Measurements from ENCODE around the gene SHB. TPM values are rescaled to one million over a fixed set of nuclear protein-coding genes. Genes with fewer than 3 reads are reported as not detected.

Gene SHB
- total and polyA plus RNA-seq, 8 donors, result 16.1 to 26.8 (median 21.9) TPM

DNA sequence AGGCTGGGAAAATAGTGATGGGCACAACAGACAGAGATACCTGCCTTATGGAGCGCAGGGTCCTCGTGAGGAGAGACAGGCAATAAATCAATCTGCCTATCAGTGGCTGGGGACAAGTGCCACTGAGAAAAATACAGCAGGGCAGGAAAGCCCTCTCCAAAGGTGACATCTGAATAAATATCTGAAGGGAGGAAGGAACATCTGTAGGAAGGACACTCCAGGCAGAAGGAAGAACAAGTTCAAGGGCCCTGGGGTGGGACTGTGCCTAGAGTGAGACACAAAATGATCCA is 111.4 kb downstream of the SHB start:
- ATAC-seq (no peak), DNase-seq (no peak)
- Histone ChIP-seq H3K27me3 (no peaks in the 10 kb centered on the region), H3K27ac (no peak overlapping the region), H3K9me3 (no peaks in the 10 kb centered on the region), H3K36me3 (peaks cover 0 to 15% of the 10 kb centered on the region in 2 donors), H3K4me3 (no peak overlapping the region), H3K4me1 (peaks cover 0 to 23% of the 10 kb centered on the region in 2 donors)
- TF ChIP-seq, protein P1, sequence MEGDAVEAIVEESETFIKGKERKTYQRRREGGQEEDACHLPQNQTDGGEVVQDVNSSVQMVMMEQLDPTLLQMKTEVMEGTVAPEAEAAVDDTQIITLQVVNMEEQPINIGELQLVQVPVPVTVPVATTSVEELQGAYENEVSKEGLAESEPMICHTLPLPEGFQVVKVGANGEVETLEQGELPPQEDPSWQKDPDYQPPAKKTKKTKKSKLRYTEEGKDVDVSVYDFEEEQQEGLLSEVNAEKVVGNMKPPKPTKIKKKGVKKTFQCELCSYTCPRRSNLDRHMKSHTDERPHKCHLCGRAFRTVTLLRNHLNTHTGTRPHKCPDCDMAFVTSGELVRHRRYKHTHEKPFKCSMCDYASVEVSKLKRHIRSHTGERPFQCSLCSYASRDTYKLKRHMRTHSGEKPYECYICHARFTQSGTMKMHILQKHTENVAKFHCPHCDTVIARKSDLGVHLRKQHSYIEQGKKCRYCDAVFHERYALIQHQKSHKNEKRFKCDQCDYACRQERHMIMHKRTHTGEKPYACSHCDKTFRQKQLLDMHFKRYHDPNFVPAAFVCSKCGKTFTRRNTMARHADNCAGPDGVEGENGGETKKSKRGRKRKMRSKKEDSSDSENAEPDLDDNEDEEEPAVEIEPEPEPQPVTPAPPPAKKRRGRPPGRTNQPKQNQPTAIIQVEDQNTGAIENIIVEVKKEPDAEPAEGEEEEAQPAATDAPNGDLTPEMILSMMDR (IDR thresholded peaks at IDR 0.05), result no peak
- intact Hi-C loops (cut with DNase I), result no loop called here

DNA sequence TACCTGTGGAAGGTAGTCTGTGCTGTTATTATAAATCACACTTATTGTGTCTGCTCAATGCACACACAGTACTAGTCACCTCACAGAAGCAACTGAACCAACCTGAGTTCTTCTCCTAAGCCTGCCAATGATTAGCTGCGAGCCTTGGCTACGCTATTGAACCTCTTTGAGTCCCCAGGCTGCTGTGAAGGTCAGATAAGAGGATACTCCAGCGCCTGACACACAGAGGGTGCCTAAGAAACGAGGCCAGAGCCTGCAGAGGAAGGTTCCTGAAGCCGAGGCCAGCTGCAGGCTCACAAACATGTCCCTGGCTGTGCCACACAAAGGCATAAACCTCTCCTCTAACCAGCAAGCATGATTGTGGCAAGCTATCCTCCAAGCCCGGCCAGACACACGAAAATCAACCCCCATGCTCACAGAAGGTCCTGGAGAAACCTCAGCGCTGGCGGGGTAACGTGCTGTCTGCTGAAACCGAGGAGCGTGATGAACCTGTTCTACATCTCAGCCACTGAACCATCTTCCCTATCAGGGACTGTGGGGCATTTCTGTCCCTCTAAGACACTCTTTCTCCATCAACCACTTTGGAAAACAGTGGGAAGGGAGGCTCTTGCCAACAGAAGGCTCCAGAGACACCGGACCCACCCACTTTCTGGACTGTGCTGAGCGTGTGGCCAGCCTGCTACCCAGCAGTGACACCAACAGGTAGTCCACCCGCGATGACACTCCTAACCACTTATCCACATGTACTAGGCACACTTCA is 111.9 kb downstream of the SHB start:
- peaks cover 0 to 20% of the 10 kb centered on the region in 2 donors for H3K36me3 ChIP-seq
- no peak overlapping the region for H3K27ac ChIP-seq
- no peaks in the 10 kb centered on the region for H3K9me3 ChIP-seq
- H3K4me1 ChIP-seq, result peaks cover 0 to 23% of the 10 kb centered on the region in 2 donors
- DNase-seq (no peak), ATAC-seq (no peak)
- no peaks in the 10 kb centered on the region for H3K27me3 ChIP-seq
- TF ChIP-seq, protein P1 (IDR thresholded peaks at IDR 0.05), result no peak
- intact Hi-C loops (cut with DNase I), result no loop called here
- H3K4me3 ChIP-seq, result no peak overlapping the region

GRCh38 chr9:37956423-37956820 is 112.6 kb downstream of the SHB start:
- H3K9me3 ChIP-seq, result no peaks in the 10 kb centered on the region
- peaks cover 0 to 22% of the 10 kb centered on the region in 2 donors for H3K36me3 ChIP-seq
- intact Hi-C loops (cut with DNase I), result no loop called here
- peaks cover 0 to 19% of the 10 kb centered on the region in 2 donors for H3K4me1 ChIP-seq
- H3K27me3 ChIP-seq, result no peaks in the 10 kb centered on the region
- no peak overlapping the region for H3K27ac ChIP-seq
- no peak overlapping the region for H3K4me3 ChIP-seq
- TF ChIP-seq, protein P1 (IDR thresholded peaks at IDR 0.05), result no peak
- ATAC-seq (no peak), DNase-seq (no peak)

DNA sequence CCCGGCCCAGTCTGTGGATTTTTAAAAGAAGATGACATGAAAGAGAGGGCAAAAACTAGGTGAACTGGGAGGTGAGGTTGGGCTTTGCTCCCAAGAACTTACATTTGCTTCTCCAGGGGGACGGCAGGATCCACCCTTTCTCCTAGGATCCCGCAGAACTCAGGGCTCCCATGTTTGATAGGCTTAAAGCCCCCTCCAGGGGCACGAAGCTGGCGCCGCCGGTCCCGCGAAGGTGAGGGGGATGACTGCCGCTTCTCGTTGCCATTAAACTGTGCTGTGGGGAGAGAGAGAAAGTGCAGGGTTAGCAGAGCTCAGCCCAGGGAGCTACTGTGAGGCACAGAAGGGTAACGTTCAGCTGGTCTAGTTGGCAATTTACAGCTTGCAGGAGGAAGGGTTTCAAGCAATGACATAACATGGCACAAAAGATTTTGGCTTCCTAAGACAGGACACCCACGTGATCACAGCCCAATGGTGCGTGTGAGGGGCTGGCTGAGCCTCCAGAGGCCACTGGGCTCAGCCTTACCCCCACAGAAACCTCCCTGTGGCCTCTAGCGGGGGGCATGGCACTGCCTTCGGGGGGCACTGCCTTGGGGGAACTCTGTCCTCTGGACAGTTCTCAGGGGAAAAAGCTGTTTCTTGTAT is 113.1 kb downstream of the SHB start:
- no peaks in the 10 kb centered on the region for H3K27me3 ChIP-seq
- peaks cover 0 to 14% of the 10 kb centered on the region in 2 donors for H3K4me1 ChIP-seq
- ATAC-seq, result no peak
- TF ChIP-seq, protein P1 (IDR thresholded peaks at IDR 0.05), result no peak
- intact Hi-C loops (cut with DNase I), result no loop called here
- H3K36me3 ChIP-seq, result peaks cover 0 to 22% of the 10 kb centered on the region in 2 donors
- no peak overlapping the region for H3K4me3 ChIP-seq
- DNase-seq, result no peak
- H3K9me3 ChIP-seq, result no peaks in the 10 kb centered on the region
- no peak overlapping the region for H3K27ac ChIP-seq

DNA sequence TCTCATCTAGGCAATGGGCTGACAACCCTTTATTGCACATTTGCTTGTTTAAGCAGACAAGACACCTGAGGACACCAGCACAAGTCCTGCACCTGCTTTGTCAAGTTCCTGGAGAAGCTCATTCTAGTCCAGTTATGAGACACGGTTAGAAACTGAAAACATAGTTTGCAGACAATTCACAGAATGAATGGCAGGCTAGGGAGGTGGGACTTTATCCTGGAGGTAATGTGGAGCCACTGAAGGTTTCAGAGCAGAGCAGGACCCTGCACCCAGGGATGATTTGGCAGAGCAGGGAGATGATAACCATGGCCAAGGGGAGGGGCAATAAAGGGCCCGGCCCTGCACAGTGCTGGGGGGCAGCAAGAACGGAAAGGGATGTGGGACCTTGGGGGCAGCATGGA is 114.4 kb downstream of the SHB start:
- Histone ChIP-seq H3K27me3 (no peaks in the 10 kb centered on the region), H3K4me3 (no peak overlapping the region), H3K9me3 (no peaks in the 10 kb centered on the region), H3K27ac (peak overlapping the region in 1 of 2 donors; percentile 33), H3K36me3 (peaks cover 0 to 22% of the 10 kb centered on the region in 2 donors), H3K4me1 (peaks cover 0 to 14% of the 10 kb centered on the region in 2 donors)
- intact Hi-C loops (cut with DNase I), result no loop called here
- TF ChIP-seq, protein P1 (IDR thresholded peaks at IDR 0.05), result no peak
- no peak for ATAC-seq
- DNase-seq, result no peak

Measured in left lung (tissue), 10 donors.